C4-2B (cell line): ENCODE data around the gene KCNJ15.

Experiments used
- H3K27ac ChIP-seq: fragments of 450-650 bp; 2 replicates; pipeline ENCODE4 v1.5.1; 2017
- ZFX ChIP-seq: fragments of 450-650 bp; IDR thresholded peaks from 2 replicates; pipeline ENCODE4 v1.6.1; 2017
- TF ChIP-seq, protein P1 (sequence below): fragments of 450-650 bp; conservative IDR thresholded peaks from 2 replicates; pipeline ENCODE4 v1.5.1; 2017; ENCODE audit warnings: mild to moderate bottlenecking

The KCNJ15 gene

GRCh38 chr21:38293765-38294164, 37.0 kb downstream of the KCNJ15 start:
- no peak overlapping the region for H3K27ac ChIP-seq

DNA sequence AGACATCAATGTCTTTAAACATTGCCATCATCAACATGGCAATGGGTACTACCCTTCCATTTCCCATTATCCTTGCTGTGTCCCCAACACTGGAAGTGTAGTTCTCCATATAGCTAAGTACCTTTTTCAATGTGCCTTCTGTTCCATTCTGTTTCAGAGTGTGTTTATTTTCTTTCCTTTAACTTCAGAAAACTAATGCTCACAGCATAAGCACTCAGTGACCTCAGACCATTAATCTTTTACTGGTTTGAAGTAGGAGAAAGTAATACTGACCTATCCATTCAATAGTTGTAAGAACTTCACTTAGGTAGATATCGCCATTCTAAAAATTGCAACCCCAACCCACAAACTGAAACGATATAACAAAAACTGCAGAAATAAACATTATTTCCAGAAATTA, 37.8 kb downstream of the KCNJ15 start:
- TF ChIP-seq ZFX: no peak
- TF ChIP-seq, protein P1, sequence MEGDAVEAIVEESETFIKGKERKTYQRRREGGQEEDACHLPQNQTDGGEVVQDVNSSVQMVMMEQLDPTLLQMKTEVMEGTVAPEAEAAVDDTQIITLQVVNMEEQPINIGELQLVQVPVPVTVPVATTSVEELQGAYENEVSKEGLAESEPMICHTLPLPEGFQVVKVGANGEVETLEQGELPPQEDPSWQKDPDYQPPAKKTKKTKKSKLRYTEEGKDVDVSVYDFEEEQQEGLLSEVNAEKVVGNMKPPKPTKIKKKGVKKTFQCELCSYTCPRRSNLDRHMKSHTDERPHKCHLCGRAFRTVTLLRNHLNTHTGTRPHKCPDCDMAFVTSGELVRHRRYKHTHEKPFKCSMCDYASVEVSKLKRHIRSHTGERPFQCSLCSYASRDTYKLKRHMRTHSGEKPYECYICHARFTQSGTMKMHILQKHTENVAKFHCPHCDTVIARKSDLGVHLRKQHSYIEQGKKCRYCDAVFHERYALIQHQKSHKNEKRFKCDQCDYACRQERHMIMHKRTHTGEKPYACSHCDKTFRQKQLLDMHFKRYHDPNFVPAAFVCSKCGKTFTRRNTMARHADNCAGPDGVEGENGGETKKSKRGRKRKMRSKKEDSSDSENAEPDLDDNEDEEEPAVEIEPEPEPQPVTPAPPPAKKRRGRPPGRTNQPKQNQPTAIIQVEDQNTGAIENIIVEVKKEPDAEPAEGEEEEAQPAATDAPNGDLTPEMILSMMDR: no peak
- H3K27ac ChIP-seq: no peak overlapping the region

More at GRCh38 chr21:38293765-38294164, 37.0 kb downstream of the KCNJ15 start:
- no peak for TF ChIP-seq ZFX
- TF ChIP-seq, protein P1: no peak

DNA sequence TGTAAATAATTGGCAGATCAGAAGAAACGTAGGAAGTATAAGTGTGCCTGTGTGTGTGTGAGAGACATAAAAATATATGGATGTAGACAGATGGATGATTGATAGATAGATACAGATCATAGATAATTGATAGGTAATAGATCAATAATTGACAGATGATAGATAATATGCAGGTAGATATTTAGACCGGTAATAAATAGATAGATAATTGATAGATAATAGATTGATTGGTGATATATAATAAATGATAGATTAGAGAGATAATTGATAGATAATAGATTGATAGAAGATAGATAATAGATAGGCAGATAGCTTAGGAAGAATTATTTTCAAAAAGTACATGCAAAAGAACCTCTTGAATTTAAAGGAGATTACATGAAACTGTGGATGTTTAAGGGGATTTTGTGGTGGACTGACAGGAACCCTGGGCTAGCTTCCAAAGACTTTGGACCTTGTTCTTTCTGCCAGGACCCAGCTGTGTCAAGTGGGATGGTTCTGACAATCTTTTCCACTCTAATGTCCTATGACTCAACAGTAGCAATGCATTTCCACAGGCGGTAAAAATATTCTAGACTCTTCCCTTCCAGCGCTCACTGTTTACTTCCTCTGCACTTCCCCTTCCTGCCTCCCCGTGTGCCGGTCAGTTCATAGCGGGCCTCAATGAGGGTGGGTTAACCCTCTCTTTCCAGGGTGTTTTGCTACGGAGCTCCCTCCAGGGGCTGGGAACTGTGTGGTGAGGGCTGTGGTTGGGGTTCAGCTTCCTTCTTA, 39.4 kb downstream of the KCNJ15 start:
- no peak overlapping the region for H3K27ac ChIP-seq
- TF ChIP-seq, protein P1: no peak

- no peak overlapping the region for H3K27ac ChIP-seq
- TF ChIP-seq, protein P1: no peak
- TF ChIP-seq ZFX: no peak
Measured at GRCh38 chr21:38297194-38297631, 40.4 kb downstream of the KCNJ15 start.

DNA sequence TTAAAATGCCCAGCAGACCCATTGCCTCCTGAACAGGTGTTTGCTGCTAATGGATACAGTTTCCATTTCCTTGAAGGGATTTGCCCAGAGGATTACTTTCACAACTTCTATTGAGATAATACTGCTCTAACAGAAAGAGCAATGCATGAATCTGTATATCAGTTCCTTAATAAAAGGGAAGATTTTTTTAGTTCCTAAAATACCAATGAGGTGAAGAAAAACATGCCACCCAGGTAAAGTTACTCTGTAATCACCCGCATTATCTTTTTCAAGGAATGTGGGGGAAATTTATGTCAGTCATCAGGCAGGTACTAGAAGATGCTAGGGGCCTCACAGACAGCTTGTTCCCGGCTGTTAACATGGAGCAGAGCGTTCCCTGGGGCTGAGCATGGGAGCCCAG, 41.1 kb downstream of the KCNJ15 start:
- no peak overlapping the region for H3K27ac ChIP-seq
- TF ChIP-seq ZFX: no peak
- TF ChIP-seq, protein P1: no peak

DNA sequence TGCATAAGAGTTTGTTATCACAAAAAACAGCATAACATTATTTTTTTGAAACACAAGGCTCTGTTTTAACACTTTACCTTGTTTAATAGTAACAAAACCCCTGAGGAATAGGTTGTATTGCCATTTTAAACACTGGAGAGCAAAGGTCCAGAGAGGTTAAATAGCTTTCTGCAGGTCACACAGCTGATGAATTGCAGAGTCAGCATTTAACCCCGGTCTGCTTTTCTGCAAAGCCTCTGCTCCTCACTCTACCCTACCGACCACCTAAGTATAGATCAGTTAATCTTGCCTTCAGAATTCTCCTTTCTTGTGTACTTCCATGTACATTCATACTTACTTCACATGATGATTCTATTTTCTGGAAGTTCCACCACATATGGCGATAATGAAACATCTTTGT, 42.0 kb downstream of the KCNJ15 start:
- TF ChIP-seq, protein P1: no peak
- TF ChIP-seq ZFX: no peak
- H3K27ac ChIP-seq: no peak overlapping the region

DNA sequence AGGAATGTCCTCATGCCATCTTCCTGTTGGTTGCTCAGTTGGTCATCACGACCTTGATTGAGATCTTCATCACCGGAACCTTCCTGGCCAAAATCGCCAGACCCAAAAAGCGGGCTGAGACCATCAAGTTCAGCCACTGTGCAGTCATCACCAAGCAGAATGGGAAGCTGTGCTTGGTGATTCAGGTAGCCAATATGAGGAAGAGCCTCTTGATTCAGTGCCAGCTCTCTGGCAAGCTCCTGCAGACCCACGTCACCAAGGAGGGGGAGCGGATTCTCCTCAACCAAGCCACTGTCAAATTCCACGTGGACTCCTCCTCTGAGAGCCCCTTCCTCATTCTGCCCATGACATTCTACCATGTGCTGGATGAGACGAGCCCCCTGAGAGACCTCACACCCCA, 42.9 kb downstream of the KCNJ15 start:
- no peak overlapping the region for H3K27ac ChIP-seq

DNA sequence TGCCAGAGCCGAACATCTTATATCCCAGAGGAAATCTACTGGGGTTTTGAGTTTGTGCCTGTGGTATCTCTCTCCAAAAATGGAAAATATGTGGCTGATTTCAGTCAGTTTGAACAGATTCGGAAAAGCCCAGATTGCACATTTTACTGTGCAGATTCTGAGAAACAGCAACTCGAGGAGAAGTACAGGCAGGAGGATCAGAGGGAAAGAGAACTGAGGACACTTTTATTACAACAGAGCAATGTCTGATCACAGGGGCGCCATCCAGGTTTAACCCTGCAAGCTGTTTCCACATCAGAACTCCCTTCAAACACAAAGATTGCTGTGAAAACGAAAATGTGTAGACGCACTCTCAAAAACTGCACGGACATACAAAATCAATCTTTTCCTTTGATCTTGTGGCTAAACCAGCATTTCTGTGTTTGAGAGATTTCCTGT, 43.4 kb downstream of the KCNJ15 start:
- H3K27ac ChIP-seq: no peak overlapping the region
- TF ChIP-seq, protein P1: no peak
- TF ChIP-seq ZFX: no peak

More for the DNA sequence above, 42.9 kb downstream of the KCNJ15 start:
- no peak for TF ChIP-seq ZFX
